ENCODE results near the gene NID2.

NID2 gene

DNA sequence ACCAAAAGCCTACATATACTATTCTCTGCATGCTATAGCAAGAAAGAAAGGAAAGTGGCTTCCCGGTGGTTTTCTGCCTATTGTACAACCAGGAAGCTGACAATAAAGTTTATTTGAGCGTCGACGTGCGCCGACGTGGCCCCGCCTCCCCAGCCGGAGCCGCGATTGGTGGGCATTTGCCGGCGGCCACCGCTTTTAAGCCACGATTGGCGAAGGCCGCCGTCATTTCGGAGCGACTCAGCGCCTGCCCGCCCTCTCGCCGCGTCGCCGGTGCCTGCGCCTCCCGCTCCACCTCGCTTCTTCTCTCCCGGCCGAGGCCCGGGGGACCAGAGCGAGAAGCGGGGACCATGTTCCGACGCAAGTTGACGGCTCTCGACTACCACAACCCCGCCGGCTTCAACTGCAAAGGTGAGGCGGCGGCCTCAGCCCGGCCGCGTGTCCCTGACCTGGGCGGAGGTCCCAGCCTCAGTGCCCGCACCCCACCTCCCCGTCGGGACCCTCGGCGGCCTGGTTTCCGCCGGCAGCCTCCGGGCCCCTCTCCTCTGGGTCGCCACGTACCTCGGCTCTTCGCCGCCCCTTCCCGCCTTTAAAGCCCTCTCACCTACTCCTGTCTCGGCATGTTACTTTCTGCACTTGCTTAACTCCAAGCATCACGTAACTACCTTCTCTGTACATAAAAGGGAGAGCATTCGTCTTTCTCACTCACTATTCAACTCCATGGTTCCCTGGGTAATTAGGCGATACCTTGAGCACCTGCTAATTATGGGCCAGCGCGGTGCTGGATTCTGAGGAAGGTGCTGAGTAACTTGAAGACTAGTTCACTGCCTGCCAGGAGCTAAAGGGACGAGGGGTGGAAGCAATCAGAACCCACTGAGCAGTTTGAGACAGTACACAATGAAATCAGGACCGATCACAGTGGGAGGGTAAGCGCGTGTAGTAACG lies 79.3 kb downstream of the NID2 start, which contains the start of gene RTRAF:
RTRAF (plus strand) TSS at position 254 of the 942 bp plus-strand sequence; CDS start at position 348, 94 bp downstream.
- peak within 1 kb of the TSS; percentile 84 to 85 for H3K27ac ChIP-seq (ENCODE audit: low read depth in 2 of 2, low read length in 2 of 2)

GRCh38 chr14:51988221-51988620 lies 80.6 kb downstream of the NID2 start:
- Histone ChIP-seq H3K4me1 (ENCODE audit: control insufficient read depth in 2 of 2, insufficient read depth in 2 of 2, low read length in 2 of 2) (peaks cover 0 to 15% of the 10 kb centered on the region in 2 donors), H3K4me3 (ENCODE audit: low read length in 2 of 2) (no peak overlapping the region), H3K9me3 (ENCODE audit: control insufficient read depth in 2 of 2, low read length in 2 of 2) (no peaks in the 10 kb centered on the region), H3K9ac (ENCODE audit: low read depth in 1 of 2, low read length in 2 of 2) (no peak overlapping the region), H3K27ac (ENCODE audit: low read depth in 2 of 2, low read length in 2 of 2) (no peak overlapping the region), H3K27me3 (ENCODE audit: control insufficient read depth in 2 of 2, insufficient read depth in 2 of 2, low read length in 2 of 2) (no peaks in the 10 kb centered on the region), H3K36me3 (ENCODE audit: control insufficient read depth in 2 of 2, insufficient read depth in 2 of 2, low read length in 2 of 2) (peaks cover 10 to 16% of the 10 kb centered on the region in 2 donors)

More for the DNA sequence above, 79.3 kb downstream of the NID2 start, which contains the start of gene RTRAF:
- Histone ChIP-seq H3K27me3 (ENCODE audit: control insufficient read depth in 2 of 2, insufficient read depth in 2 of 2, low read length in 2 of 2) (no peaks in the 10 kb centered on the region), H3K9me3 (ENCODE audit: control insufficient read depth in 2 of 2, low read length in 2 of 2) (no peaks in the 10 kb centered on the region), H3K4me3 (ENCODE audit: low read length in 2 of 2) (peak within 1 kb of the TSS; percentile 95 to 98), H3K4me1 (ENCODE audit: control insufficient read depth in 2 of 2, insufficient read depth in 2 of 2, low read length in 2 of 2) (peaks cover 0 to 15% of the 10 kb centered on the region in 2 donors), H3K9ac (ENCODE audit: low read depth in 1 of 2, low read length in 2 of 2) (peak within 1 kb of the TSS; percentile 68 to 97), H3K36me3 (ENCODE audit: control insufficient read depth in 2 of 2, insufficient read depth in 2 of 2, low read length in 2 of 2) (peaks cover 17 to 21% of the 10 kb centered on the region in 2 donors)

- Histone ChIP-seq H3K36me3 (ENCODE audit: control insufficient read depth in 2 of 2, insufficient read depth in 2 of 2, low read length in 2 of 2) (no peaks in the 10 kb centered on the region), H3K4me1 (ENCODE audit: control insufficient read depth in 2 of 2, insufficient read depth in 2 of 2, low read length in 2 of 2) (no peaks in the 10 kb centered on the region), H3K9me3 (ENCODE audit: control insufficient read depth in 2 of 2, low read length in 2 of 2) (no peaks in the 10 kb centered on the region), H3K4me3 (ENCODE audit: low read length in 2 of 2) (no peak overlapping the region), H3K27ac (ENCODE audit: low read depth in 2 of 2, low read length in 2 of 2) (no peak overlapping the region), H3K27me3 (ENCODE audit: control insufficient read depth in 2 of 2, insufficient read depth in 2 of 2, low read length in 2 of 2) (no peaks in the 10 kb centered on the region), H3K9ac (ENCODE audit: low read depth in 1 of 2, low read length in 2 of 2) (no peak overlapping the region)
Observed at GRCh38 chr14:51981218-51981854, 87.5 kb downstream of the NID2 start.

DNA sequence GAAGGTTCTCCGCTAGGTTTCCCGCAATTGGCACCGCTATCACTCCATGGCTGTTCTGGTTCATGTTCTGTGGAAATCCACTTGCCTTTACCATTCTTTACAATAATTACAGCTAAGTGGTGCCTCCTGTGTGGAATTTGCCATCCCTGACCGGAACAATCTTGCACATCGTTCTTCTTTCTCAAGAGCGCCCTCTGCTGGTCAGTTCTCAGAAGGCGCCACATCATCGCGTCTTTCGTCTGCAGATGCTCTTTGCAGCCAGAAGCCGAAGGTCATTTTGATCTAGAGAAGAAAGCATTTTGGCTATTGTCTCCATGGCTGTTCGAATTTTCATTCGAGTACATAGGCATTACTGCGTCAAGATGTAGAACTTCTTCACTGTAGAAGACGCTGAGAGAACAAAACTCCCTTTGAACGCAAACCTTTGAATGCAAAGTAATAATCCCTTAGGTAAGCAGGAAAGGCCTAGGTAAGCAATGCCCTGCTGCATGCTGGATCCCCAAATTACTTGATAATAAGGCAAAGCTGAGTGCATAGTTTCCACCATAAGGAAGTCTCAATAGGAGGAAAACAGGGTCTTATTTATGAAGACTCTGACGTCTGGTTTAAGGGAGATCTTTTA lies 89.7 kb downstream of the NID2 start:
- Histone ChIP-seq H3K4me1 (ENCODE audit: control insufficient read depth in 2 of 2, insufficient read depth in 2 of 2, low read length in 2 of 2) (no peaks in the 10 kb centered on the region), H3K9ac (ENCODE audit: low read depth in 1 of 2, low read length in 2 of 2) (no peak overlapping the region), H3K27me3 (ENCODE audit: control insufficient read depth in 2 of 2, insufficient read depth in 2 of 2, low read length in 2 of 2) (no peaks in the 10 kb centered on the region), H3K36me3 (ENCODE audit: control insufficient read depth in 2 of 2, insufficient read depth in 2 of 2, low read length in 2 of 2) (no peaks in the 10 kb centered on the region), H3K4me3 (ENCODE audit: low read length in 2 of 2) (no peak overlapping the region), H3K9me3 (ENCODE audit: control insufficient read depth in 2 of 2, low read length in 2 of 2) (no peaks in the 10 kb centered on the region), H3K27ac (ENCODE audit: low read depth in 2 of 2, low read length in 2 of 2) (no peak overlapping the region)

- Histone ChIP-seq H3K27me3 (ENCODE audit: control insufficient read depth in 2 of 2, insufficient read depth in 2 of 2, low read length in 2 of 2) (no peaks in the 10 kb centered on the region), H3K9me3 (ENCODE audit: control insufficient read depth in 2 of 2, low read length in 2 of 2) (no peaks in the 10 kb centered on the region), H3K4me3 (ENCODE audit: low read length in 2 of 2) (no peak overlapping the region), H3K36me3 (ENCODE audit: control insufficient read depth in 2 of 2, insufficient read depth in 2 of 2, low read length in 2 of 2) (no peaks in the 10 kb centered on the region), H3K4me1 (ENCODE audit: control insufficient read depth in 2 of 2, insufficient read depth in 2 of 2, low read length in 2 of 2) (no peaks in the 10 kb centered on the region), H3K9ac (ENCODE audit: low read depth in 1 of 2, low read length in 2 of 2) (no peak overlapping the region), H3K27ac (ENCODE audit: low read depth in 2 of 2, low read length in 2 of 2) (no peak overlapping the region)
Observed at GRCh38 chr14:51978681-51979085, 90.2 kb downstream of the NID2 start.

DNA sequence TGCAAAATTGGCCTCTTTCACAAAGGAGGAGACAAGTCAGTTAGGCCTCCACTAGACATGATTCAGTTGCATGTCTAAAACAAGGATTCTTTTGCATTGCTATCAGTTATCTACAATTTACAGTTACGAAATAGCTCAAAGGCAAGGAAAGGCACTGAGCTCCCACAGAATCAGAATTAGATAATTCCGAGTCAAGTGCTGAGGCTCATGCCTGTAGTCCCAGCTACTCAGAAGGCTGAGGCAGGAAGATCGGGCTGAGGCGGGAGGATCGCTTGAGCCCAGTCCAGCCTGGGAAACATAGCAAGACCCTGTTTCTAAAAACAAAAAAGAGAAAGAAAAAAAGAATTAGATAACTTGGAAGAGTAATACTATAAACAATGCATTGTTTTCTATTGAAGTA lies 91.8 kb downstream of the NID2 start:
- no peaks in the 10 kb centered on the region for H3K36me3 ChIP-seq (ENCODE audit: control insufficient read depth in 2 of 2, insufficient read depth in 2 of 2, low read length in 2 of 2)
- H3K9ac ChIP-seq (ENCODE audit: low read depth in 1 of 2, low read length in 2 of 2), result no peak overlapping the region
- no peaks in the 10 kb centered on the region for H3K27me3 ChIP-seq (ENCODE audit: control insufficient read depth in 2 of 2, insufficient read depth in 2 of 2, low read length in 2 of 2)
- no peak overlapping the region for H3K4me3 ChIP-seq (ENCODE audit: low read length in 2 of 2)
- H3K9me3 ChIP-seq (ENCODE audit: control insufficient read depth in 2 of 2, low read length in 2 of 2), result no peaks in the 10 kb centered on the region
- no peak overlapping the region for H3K27ac ChIP-seq (ENCODE audit: low read depth in 2 of 2, low read length in 2 of 2)
- no peaks in the 10 kb centered on the region for H3K4me1 ChIP-seq (ENCODE audit: control insufficient read depth in 2 of 2, insufficient read depth in 2 of 2, low read length in 2 of 2)

DNA sequence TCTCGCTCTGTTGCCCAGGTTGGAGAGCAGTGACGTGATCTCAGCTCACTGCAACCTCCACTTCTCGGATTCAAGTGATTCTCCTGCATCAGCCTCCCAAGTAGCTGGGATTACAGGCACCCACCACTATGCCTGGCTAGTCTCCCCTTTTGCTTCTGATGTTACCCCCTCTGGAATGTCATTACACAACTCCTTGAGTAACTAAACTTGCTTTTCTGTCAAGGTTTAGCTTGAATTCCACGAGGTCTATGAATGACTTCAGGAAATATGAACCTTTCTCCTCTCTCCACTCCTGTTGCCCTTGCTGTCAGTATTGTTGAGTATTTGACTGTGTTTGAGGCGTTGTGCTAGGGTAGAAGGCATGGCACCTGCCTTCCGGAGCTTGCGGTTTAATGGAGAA lies 96.3 kb downstream of the NID2 start:
- Histone ChIP-seq H3K9me3 (ENCODE audit: control insufficient read depth in 2 of 2, low read length in 2 of 2) (no peaks in the 10 kb centered on the region), H3K9ac (ENCODE audit: low read depth in 1 of 2, low read length in 2 of 2) (no peak overlapping the region), H3K4me1 (ENCODE audit: control insufficient read depth in 2 of 2, insufficient read depth in 2 of 2, low read length in 2 of 2) (no peaks in the 10 kb centered on the region), H3K36me3 (ENCODE audit: control insufficient read depth in 2 of 2, insufficient read depth in 2 of 2, low read length in 2 of 2) (no peaks in the 10 kb centered on the region), H3K27me3 (ENCODE audit: control insufficient read depth in 2 of 2, insufficient read depth in 2 of 2, low read length in 2 of 2) (no peaks in the 10 kb centered on the region), H3K4me3 (ENCODE audit: low read length in 2 of 2) (no peak overlapping the region), H3K27ac (ENCODE audit: low read depth in 2 of 2, low read length in 2 of 2) (no peak overlapping the region)

DNA sequence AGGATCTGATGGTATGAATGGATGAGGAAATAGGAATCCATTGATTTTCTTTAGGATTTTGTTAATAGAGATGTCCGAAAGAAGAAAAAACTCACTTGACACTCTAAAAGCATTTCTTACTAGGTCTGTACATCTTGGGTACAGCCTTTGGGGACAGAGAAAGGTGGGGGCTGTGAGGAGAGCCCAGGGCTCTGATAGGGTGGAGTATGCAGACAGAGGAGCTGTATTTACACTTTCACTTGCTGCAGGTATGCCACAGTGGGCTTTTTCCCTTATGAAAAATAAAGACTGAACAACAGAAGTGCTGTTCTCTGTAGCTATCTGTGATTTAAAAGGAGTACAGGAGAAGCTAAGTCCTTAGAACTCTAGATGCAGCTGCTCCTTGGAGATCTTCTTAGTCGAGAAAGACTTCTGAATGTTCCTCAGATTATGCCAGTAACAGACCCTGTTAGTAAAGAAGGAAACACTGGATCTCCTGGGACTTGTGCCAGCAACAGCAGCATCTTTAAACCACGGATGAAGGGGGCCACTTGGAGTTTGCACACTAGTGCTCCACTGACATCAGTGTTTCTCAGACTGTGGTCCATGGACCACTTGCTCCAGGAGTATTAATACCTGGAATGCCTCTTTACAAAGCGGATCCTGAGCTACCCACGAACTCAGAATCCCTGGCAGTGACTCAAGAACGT lies 98.9 kb downstream of the NID2 start:
- no peak overlapping the region for H3K27ac ChIP-seq (ENCODE audit: low read depth in 2 of 2, low read length in 2 of 2)

DNA sequence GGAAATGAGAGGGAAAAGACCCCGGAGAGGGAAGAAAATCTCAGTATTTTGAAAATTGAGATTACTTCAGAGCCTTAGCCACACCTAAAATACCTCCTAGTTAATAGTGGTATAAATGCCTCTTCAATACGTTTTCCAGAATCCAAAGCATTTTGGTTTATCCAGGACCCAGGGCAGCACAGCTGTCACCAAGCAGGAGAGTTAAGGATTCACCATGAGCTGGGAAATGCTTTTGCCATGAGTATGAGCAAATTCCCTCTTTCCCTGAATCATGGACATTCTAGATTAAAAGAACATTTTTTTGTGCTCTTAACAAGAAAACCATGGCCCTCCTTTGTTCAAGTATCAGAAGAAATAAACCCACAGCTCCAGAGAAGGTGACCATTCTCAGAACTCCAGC lies 101.3 kb downstream of the NID2 start:
- Histone ChIP-seq H3K9me3 (ENCODE audit: control insufficient read depth in 2 of 2, low read length in 2 of 2) (no peaks in the 10 kb centered on the region), H3K36me3 (ENCODE audit: control insufficient read depth in 2 of 2, insufficient read depth in 2 of 2, low read length in 2 of 2) (no peaks in the 10 kb centered on the region), H3K27me3 (ENCODE audit: control insufficient read depth in 2 of 2, insufficient read depth in 2 of 2, low read length in 2 of 2) (no peaks in the 10 kb centered on the region), H3K27ac (ENCODE audit: low read depth in 2 of 2, low read length in 2 of 2) (no peak overlapping the region), H3K9ac (ENCODE audit: low read depth in 1 of 2, low read length in 2 of 2) (no peak overlapping the region), H3K4me3 (ENCODE audit: low read length in 2 of 2) (no peak overlapping the region), H3K4me1 (ENCODE audit: control insufficient read depth in 2 of 2, insufficient read depth in 2 of 2, low read length in 2 of 2) (no peaks in the 10 kb centered on the region)

More for the DNA sequence above, 98.9 kb downstream of the NID2 start:
- Histone ChIP-seq H3K4me3 (ENCODE audit: low read length in 2 of 2) (no peak overlapping the region), H3K4me1 (ENCODE audit: control insufficient read depth in 2 of 2, insufficient read depth in 2 of 2, low read length in 2 of 2) (no peaks in the 10 kb centered on the region), H3K36me3 (ENCODE audit: control insufficient read depth in 2 of 2, insufficient read depth in 2 of 2, low read length in 2 of 2) (no peaks in the 10 kb centered on the region), H3K9me3 (ENCODE audit: control insufficient read depth in 2 of 2, low read length in 2 of 2) (no peaks in the 10 kb centered on the region), H3K27me3 (ENCODE audit: control insufficient read depth in 2 of 2, insufficient read depth in 2 of 2, low read length in 2 of 2) (no peaks in the 10 kb centered on the region), H3K9ac (ENCODE audit: low read depth in 1 of 2, low read length in 2 of 2) (no peak overlapping the region)
